HL-60 (cell line): ENCODE measurements around the gene YTHDF1.
"Not testable (repeated sequence)": the region's sequence is repeated elsewhere in the genome, so short reads cannot be mapped to it uniquely, and the experiment has no call there.

Source experiments
- DNase-seq, 2 experiments: peaks; one replicate each; pipeline ENCODE4 v3.0.0-alpha.2; 2010 to 2020; ENCODE audit warnings: low read depth in 1 of 2, low spot score in 1 of 2
- H3K27ac ChIP-seq: fragments of 250-450 bp; sonication (Bioruptor Pico); replicated peaks from 2 replicates; pipeline ENCODE4 v1.5.1; 2020; ENCODE audit warnings: mild to moderate bottlenecking, moderate library complexity
- H3K27me3 ChIP-seq: fragments of 250-450 bp; sonication (Bioruptor Pico); 2 replicates; pipeline ENCODE4 v1.5.1; 2021; ENCODE audit warnings: mild to moderate bottlenecking, moderate library complexity; ENCODE audit not compliant: insufficient read depth, poor library complexity, severe bottlenecking
- H3K4me3 ChIP-seq: replicated peaks from 2 replicates; pipeline ENCODE4 v1.5.1; 2011; ENCODE audit warnings: mild to moderate bottlenecking, control low read depth, low read length; ENCODE audit not compliant: insufficient read depth
- CTCF ChIP-seq: IDR thresholded peaks from one replicate; pipeline ENCODE4 v1.5.1; 2011; ENCODE audit warnings: low read length, control low read depth, inconsistent platforms; ENCODE audit not compliant: insufficient read depth
- GABPA ChIP-seq: IDR thresholded peaks from 2 replicates; pipeline ENCODE4 v1.6.1; 2012; ENCODE audit warnings: low read depth
- POLR2AphosphoS5 ChIP-seq: IDR thresholded peaks from 2 replicates; pipeline ENCODE4 v1.6.1; 2012; ENCODE audit warnings: low read depth
- REST ChIP-seq: IDR thresholded peaks from 2 replicates; pipeline ENCODE4 v1.6.1; 2012; ENCODE audit warnings: low read depth; ENCODE audit not compliant: insufficient replicate concordance
- SPI1 ChIP-seq: IDR thresholded peaks from 2 replicates; pipeline ENCODE4 v1.6.1; 2012; ENCODE audit warnings: low read depth, mild to moderate bottlenecking, borderline replicate concordance

Gene YTHDF1

GRCh38 chr20:63223826-63224207 lies 7.9 kb upstream of the YTHDF1 start:
- DNase-seq = no peak
- no peak overlapping the region for H3K27ac ChIP-seq
- no peak overlapping the region for H3K4me3 ChIP-seq
- TF ChIP-seq CTCF (no peak), REST (no peak), SPI1 (no peak), POLR2AphosphoS5 (no peak), GABPA (no peak)
- peaks cover 9% of the 10 kb centered on the region for H3K27me3 ChIP-seq

GRCh38 chr20:63223121-63223825 lies 7.3 kb upstream of the YTHDF1 start:
- TF ChIP-seq GABPA (no peak), CTCF (peak; percentile 89)
- no peak overlapping the region for H3K27ac ChIP-seq
- no peak overlapping the region for H3K4me3 ChIP-seq
- DNase-seq = peak in 1 of 2 experiments; percentile 22
- H3K27me3 ChIP-seq = peaks cover 9% of the 10 kb centered on the region

DNA sequence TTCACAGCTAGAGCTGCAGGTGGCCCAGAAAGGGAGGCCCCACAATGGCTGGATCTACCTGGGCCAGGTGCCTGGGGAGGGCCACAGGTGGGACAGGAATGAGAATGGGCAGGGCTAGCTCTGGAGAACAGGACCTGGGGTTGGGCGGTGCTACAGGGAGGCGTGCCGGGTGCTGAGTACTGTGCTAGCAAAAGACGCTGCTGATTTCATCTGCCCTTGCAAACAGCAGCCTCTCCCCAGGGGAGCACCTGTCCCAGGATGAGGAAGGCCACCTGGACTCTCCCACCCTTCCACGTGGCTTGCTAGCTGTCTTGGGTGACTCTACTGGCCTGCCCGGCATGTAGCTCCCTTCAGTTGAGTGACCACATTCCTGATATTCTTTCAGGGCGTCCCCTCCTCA lies 6.6 kb upstream of the YTHDF1 start:
- H3K4me3 ChIP-seq = no peak overlapping the region
- TF ChIP-seq POLR2AphosphoS5 = no peak
- no peak for TF ChIP-seq REST
- TF ChIP-seq GABPA = no peak
- no peak for TF ChIP-seq SPI1
- no peak for TF ChIP-seq CTCF
- H3K27me3 ChIP-seq = peaks cover 9% of the 10 kb centered on the region
- H3K27ac ChIP-seq = no peak overlapping the region
- no peak for DNase-seq

GRCh38 chr20:63221400-63222053 lies 5.6 kb upstream of the YTHDF1 start:
- not testable (repeated sequence) for DNase-seq, H3K27ac ChIP-seq

More at GRCh38 chr20:63221400-63222053, 5.6 kb upstream of the YTHDF1 start:
- not testable (repeated sequence) for H3K27me3 ChIP-seq, H3K4me3 ChIP-seq
